ENCODE measurements around the gene WBP1L. TPM values are rescaled to one million over a fixed set of nuclear protein-coding genes. Genes with fewer than 3 reads are reported as not detected.
A peak's percentile ranks its signal among the peaks of the same experiment; 100 is the strongest.

Gene WBP1L
- total RNA-seq, 1 donor from 2014 or later, result 26.1 TPM

GRCh38 chr10:102811346-102811745 is 67.6 kb downstream of the WBP1L start:
- H3K4me3 ChIP-seq (ENCODE audit: low read depth, low read length), result no peak overlapping the region
- no peaks in the 10 kb centered on the region for H3K27me3 ChIP-seq (ENCODE audit: control insufficient read depth, insufficient read depth, low read length)
- FAIRE-seq (no peak), DNase-seq (ENCODE audit: low read depth) (no peak)
- peaks cover 9% of the 10 kb centered on the region for H3K36me3 ChIP-seq (ENCODE audit: control insufficient read depth, insufficient read depth, low read length)
- no peak for TF ChIP-seq CTCF (IDR thresholded peaks at IDR 0.05; ENCODE audit: insufficient read depth, low read length, severe bottlenecking)

GRCh38 chr10:102812231-102812876 is 68.6 kb downstream of the WBP1L start:
- DNase-seq (ENCODE audit: low read depth) (no peak), FAIRE-seq (peak; percentile 60)
- H3K36me3 ChIP-seq (ENCODE audit: control insufficient read depth, insufficient read depth, low read length), result peaks cover 9% of the 10 kb centered on the region
- no peak overlapping the region for H3K4me3 ChIP-seq (ENCODE audit: low read depth, low read length)
- no peaks in the 10 kb centered on the region for H3K27me3 ChIP-seq (ENCODE audit: control insufficient read depth, insufficient read depth, low read length)
- no peak for TF ChIP-seq CTCF (IDR thresholded peaks at IDR 0.05; ENCODE audit: insufficient read depth, low read length, severe bottlenecking)

- Histone ChIP-seq H3K36me3 (ENCODE audit: control insufficient read depth, insufficient read depth, low read length) (peaks cover 9% of the 10 kb centered on the region), H3K27me3 (ENCODE audit: control insufficient read depth, insufficient read depth, low read length) (no peaks in the 10 kb centered on the region), H3K4me3 (ENCODE audit: low read depth, low read length) (no peak overlapping the region)
- FAIRE-seq, result peak; percentile 18
- no peak for TF ChIP-seq CTCF (IDR thresholded peaks at IDR 0.05; ENCODE audit: insufficient read depth, low read length, severe bottlenecking)
- no peak for DNase-seq (ENCODE audit: low read depth)
Measured at GRCh38 chr10:102813017-102813541, 69.3 kb downstream of the WBP1L start.

GRCh38 chr10:102813734-102814452 is 70.1 kb downstream of the WBP1L start:
- TF ChIP-seq CTCF (IDR thresholded peaks at IDR 0.05; ENCODE audit: insufficient read depth, low read length, severe bottlenecking), result no peak
- no peak for DNase-seq (ENCODE audit: low read depth)
- no peak overlapping the region for H3K4me3 ChIP-seq (ENCODE audit: low read depth, low read length)
- no peaks in the 10 kb centered on the region for H3K27me3 ChIP-seq (ENCODE audit: control insufficient read depth, insufficient read depth, low read length)
- FAIRE-seq, result peak; percentile 47
- H3K36me3 ChIP-seq (ENCODE audit: control insufficient read depth, insufficient read depth, low read length), result peaks cover 9% of the 10 kb centered on the region

GRCh38 chr10:102814453-102814871 is 70.7 kb downstream of the WBP1L start:
- no peak for DNase-seq (ENCODE audit: low read depth)
- no peak for TF ChIP-seq CTCF (IDR thresholded peaks at IDR 0.05; ENCODE audit: insufficient read depth, low read length, severe bottlenecking)
- no peak for FAIRE-seq
- Histone ChIP-seq H3K36me3 (ENCODE audit: control insufficient read depth, insufficient read depth, low read length) (peaks cover 9% of the 10 kb centered on the region), H3K4me3 (ENCODE audit: low read depth, low read length) (no peak overlapping the region), H3K27me3 (ENCODE audit: control insufficient read depth, insufficient read depth, low read length) (no peaks in the 10 kb centered on the region)
